GM12864 (cell line): ENCODE data around the gene PPM1D.

Source experiments
- DNase-seq: peaks from one replicate; pipeline ENCODE4 v3.0.0-alpha.2; 2011; ENCODE audit warnings: low read depth
- H3K4me3 ChIP-seq: 2 replicates; pipeline ENCODE4 v1.5.1; 2011; ENCODE audit warnings: mild to moderate bottlenecking, low read depth, low read length, control low read depth
- TF ChIP-seq, protein P1 (sequence below): IDR thresholded peaks from 2 replicates; pipeline ENCODE4 v1.5.1; 2011; ENCODE audit warnings: low read depth, mild to moderate bottlenecking, moderate library complexity, low read length, control low read depth, inconsistent platforms; ENCODE audit errors: missing control alignments

Gene PPM1D

GRCh38 chr17:60560860-60561257, 39.1 kb upstream of the PPM1D start:
- H3K4me3 ChIP-seq = no peak overlapping the region
- TF ChIP-seq, protein P1, sequence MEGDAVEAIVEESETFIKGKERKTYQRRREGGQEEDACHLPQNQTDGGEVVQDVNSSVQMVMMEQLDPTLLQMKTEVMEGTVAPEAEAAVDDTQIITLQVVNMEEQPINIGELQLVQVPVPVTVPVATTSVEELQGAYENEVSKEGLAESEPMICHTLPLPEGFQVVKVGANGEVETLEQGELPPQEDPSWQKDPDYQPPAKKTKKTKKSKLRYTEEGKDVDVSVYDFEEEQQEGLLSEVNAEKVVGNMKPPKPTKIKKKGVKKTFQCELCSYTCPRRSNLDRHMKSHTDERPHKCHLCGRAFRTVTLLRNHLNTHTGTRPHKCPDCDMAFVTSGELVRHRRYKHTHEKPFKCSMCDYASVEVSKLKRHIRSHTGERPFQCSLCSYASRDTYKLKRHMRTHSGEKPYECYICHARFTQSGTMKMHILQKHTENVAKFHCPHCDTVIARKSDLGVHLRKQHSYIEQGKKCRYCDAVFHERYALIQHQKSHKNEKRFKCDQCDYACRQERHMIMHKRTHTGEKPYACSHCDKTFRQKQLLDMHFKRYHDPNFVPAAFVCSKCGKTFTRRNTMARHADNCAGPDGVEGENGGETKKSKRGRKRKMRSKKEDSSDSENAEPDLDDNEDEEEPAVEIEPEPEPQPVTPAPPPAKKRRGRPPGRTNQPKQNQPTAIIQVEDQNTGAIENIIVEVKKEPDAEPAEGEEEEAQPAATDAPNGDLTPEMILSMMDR = no peak
- DNase-seq = no peak

- TF ChIP-seq, protein P1 = no peak
- H3K4me3 ChIP-seq = no peak overlapping the region
- no peak for DNase-seq
Observed at GRCh38 chr17:60562421-60562820, 37.6 kb upstream of the PPM1D start.

- H3K4me3 ChIP-seq = no peak overlapping the region
- no peak for DNase-seq
- TF ChIP-seq, protein P1 = no peak
Observed at GRCh38 chr17:60563743-60564142, 36.2 kb upstream of the PPM1D start.

DNA sequence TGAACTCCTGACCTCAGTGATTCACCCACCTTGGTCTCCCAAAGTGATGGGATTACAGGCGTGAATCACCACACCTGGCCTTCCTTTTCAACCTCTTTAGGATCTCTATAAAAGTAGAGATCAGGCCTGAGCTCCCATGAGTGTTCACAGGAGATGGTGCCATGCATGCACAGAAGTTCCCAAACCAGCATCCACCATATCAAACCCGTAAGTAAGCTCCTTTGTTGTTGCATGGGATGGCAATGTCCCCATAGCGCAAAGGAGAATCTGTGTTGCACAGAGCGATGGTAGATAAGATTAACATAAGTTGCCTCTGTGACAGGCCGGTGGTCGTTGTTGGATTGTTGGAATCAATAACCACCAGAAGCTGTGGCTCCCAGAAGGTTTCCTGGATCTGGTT, 34.8 kb upstream of the PPM1D start:
- TF ChIP-seq, protein P1 = no peak
- no peak for DNase-seq
- no peak overlapping the region for H3K4me3 ChIP-seq

- DNase-seq = no peak
- no peak overlapping the region for H3K4me3 ChIP-seq
- TF ChIP-seq, protein P1 = no peak
Observed at GRCh38 chr17:60573236-60574051, 26.5 kb upstream of the PPM1D start.

DNA sequence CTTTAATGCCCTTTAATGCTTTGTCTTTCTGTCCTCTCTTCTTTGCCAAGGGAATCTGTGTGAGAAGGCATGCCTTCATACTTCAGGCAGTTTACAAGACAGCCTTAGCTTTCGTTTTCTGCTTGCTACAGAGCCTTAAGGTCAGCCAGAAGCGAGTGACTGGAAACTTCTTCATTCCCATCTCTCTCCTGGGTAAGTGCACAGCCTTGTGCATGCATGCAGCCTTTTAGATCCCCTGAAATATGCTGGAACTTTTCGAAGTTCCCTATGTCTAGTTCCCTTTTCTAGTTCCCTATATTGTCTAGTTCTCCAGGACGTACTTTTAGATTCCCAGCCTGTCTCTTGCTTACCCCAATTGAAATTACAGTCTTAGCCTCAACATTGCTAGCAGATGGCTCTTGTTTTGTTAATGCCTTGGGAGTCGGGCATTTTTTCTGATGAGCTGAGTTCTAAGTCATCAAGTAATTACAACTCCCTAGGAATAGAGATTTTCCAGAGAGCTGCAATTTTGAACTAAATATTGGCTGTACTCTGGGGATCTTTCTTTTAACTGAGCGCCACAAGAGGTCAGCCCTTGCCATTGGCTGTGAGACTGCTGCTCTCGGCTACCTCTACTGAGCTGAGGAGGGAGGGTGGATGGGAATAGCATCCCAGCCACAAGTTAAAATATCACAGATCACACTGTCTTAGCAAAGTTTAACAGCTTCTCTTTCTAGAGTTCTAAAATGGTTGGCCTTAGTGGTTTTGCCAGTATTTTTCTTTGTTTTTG, 22.7 kb upstream of the PPM1D start:
- peak overlapping the region; percentile 27 for H3K4me3 ChIP-seq
- DNase-seq = no peak
- TF ChIP-seq, protein P1 = peak; percentile 14
